Trophoblast cell (in vitro differentiated cells and primary cell): ENCODE measurements around the gene RBM33.

ENCODE experiments used
- DNase-seq, 2 donors: peaks; one replicate each; pipeline ENCODE4 v3.0.0-alpha.2; 2016
- H2AFZ ChIP-seq: 2 replicates; pipeline ENCODE4 v1.6.1; 2013; ENCODE audit warnings: low read length, moderate library complexity, mild to moderate bottlenecking; ENCODE audit not compliant: insufficient read depth, poor library complexity
- H2AK5ac ChIP-seq: 2 replicates; pipeline ENCODE4 v1.6.1; 2013; ENCODE audit warnings: mild to moderate bottlenecking, low read length
- H2BK120ac ChIP-seq: 2 replicates; pipeline ENCODE4 v1.6.1; 2013; ENCODE audit warnings: low read length, mild to moderate bottlenecking, moderate library complexity; ENCODE audit not compliant: insufficient read depth, poor library complexity
- H2BK12ac ChIP-seq: 2 replicates; pipeline ENCODE4 v1.6.1; 2013; ENCODE audit warnings: mild to moderate bottlenecking, low read length, moderate library complexity
- H2BK5ac ChIP-seq: 2 replicates; pipeline ENCODE4 v1.6.1; 2013; ENCODE audit warnings: low read length, low read depth, moderate library complexity, mild to moderate bottlenecking; ENCODE audit not compliant: poor library complexity
- H3K14ac ChIP-seq: 2 replicates; pipeline ENCODE4 v1.6.1; 2013; ENCODE audit warnings: mild to moderate bottlenecking, low read length
- H3K18ac ChIP-seq: 2 replicates; pipeline ENCODE4 v1.6.1; 2013; ENCODE audit warnings: mild to moderate bottlenecking, low read length
- H3K23ac ChIP-seq: 2 replicates; pipeline ENCODE4 v1.6.1; 2013; ENCODE audit warnings: low read length
- H3K27ac ChIP-seq: 2 replicates; pipeline ENCODE4 v1.5.1; 2013; ENCODE audit warnings: low read depth, mild to moderate bottlenecking, inconsistent platforms, low read length, moderate library complexity
- H3K27me3 ChIP-seq: 2 replicates; pipeline ENCODE4 v1.6.1; 2013; ENCODE audit warnings: inconsistent platforms, mild to moderate bottlenecking, low read length, moderate library complexity; ENCODE audit not compliant: insufficient read depth
- H3K36me3 ChIP-seq, 2 experiments: 1 replicate in 1 of 2; 2 replicates in 1 of 2; pipeline ENCODE4 v1.6.1; 2013; ENCODE audit warnings: low read length in 2 of 2, mild to moderate bottlenecking in 2 of 2, moderate library complexity in 1 of 2; ENCODE audit not compliant: insufficient read depth in 2 of 2, control insufficient read depth in 1 of 2
- H3K4ac ChIP-seq: 2 replicates; pipeline ENCODE4 v1.6.1; 2013; ENCODE audit warnings: low read depth, mild to moderate bottlenecking, low read length, moderate library complexity
- H3K4me1 ChIP-seq, 2 experiments: 1 replicate in 1 of 2; 2 replicates in 1 of 2; pipeline ENCODE4 v1.6.1; 2013; ENCODE audit warnings: low read length in 2 of 2, mild to moderate bottlenecking in 2 of 2, moderate library complexity in 1 of 2; ENCODE audit not compliant: insufficient read depth in 2 of 2, control insufficient read depth in 1 of 2
- H3K4me2 ChIP-seq: 2 replicates; pipeline ENCODE4 v1.6.1; 2013; ENCODE audit warnings: inconsistent platforms, mild to moderate bottlenecking, low read length, moderate library complexity
- H3K4me3 ChIP-seq: 2 replicates; pipeline ENCODE4 v1.5.1; 2013; ENCODE audit warnings: mild to moderate bottlenecking, low read depth, low read length, inconsistent platforms
- H3K79me1 ChIP-seq: one replicate; pipeline ENCODE4 v1.6.1; 2013; ENCODE audit warnings: low read length
- H3K79me2 ChIP-seq: 2 replicates; pipeline ENCODE4 v1.6.1; 2013; ENCODE audit warnings: low read length, mild to moderate bottlenecking; ENCODE audit not compliant: control insufficient read depth, insufficient read depth, poor library complexity
- H3K9ac ChIP-seq: 2 replicates; pipeline ENCODE4 v1.6.1; 2013; ENCODE audit warnings: mild to moderate bottlenecking, low read length
- H3K9me3 ChIP-seq: 2 replicates; pipeline ENCODE4 v1.6.1; 2013; ENCODE audit warnings: low read depth, mild to moderate bottlenecking, control low read depth, inconsistent platforms, low read length; ENCODE audit not compliant: insufficient read depth
- H4K12ac ChIP-seq: 2 replicates; pipeline ENCODE4 v1.6.1; 2013; ENCODE audit warnings: low read depth, mild to moderate bottlenecking, low read length, moderate library complexity
- H4K8ac ChIP-seq: 2 replicates; pipeline ENCODE4 v1.6.1; 2013; ENCODE audit warnings: low read depth, mild to moderate bottlenecking, low read length, moderate library complexity
- H4K91ac ChIP-seq: one replicate; pipeline ENCODE4 v1.6.1; 2013; ENCODE audit warnings: low read depth, mild to moderate bottlenecking, low read length, moderate library complexity
- WGBS: extraction: QIAGEN DNeasy Blood & Tissue Kit; methylation state at CpG from one replicate; pipeline ENCODE4 v1.1.7; 2013; ENCODE audit warnings: missing lambda C conversion rate; ENCODE audit not compliant: insufficient read length, insufficient coverage; ENCODE audit errors: extremely low coverage; 5-methylcytosine and 5-hydroxymethylcytosine counted together

Gene RBM33

GRCh38 chr7:155807789-155808548 is 163.5 kb downstream of the RBM33 start:
- Histone ChIP-seq H4K12ac (no peak overlapping the region), H3K9ac (no peak overlapping the region), H2BK12ac (no peak overlapping the region), H2AK5ac (no peak overlapping the region), H3K4me2 (peak overlapping the region; percentile 68), H3K23ac (no peak overlapping the region), H3K4me3 (no peak overlapping the region), H3K27me3 (peaks cover 82% of the 10 kb centered on the region), H4K91ac (peak overlapping the region; percentile 1), H2BK120ac (no peak overlapping the region), H2AFZ (peak overlapping the region; percentile 30), H3K9me3 (peaks cover 8% of the 10 kb centered on the region), H3K4me1 (peaks cover 20 to 39% of the 10 kb centered on the region in 2 experiments), H3K18ac (no peak overlapping the region), H4K8ac (peak overlapping the region; percentile 14), H3K27ac (no peak overlapping the region), H2BK5ac (no peak overlapping the region), H3K14ac (no peak overlapping the region), H3K36me3 (no peaks in the 10 kb centered on the region), H3K79me2 (no peaks in the 10 kb centered on the region), H3K4ac (no peak overlapping the region), H3K79me1 (no peaks in the 10 kb centered on the region)
- no CpG with 5 or more reads among the region's 33 CpGs for WGBS
- no peak for DNase-seq

GRCh38 chr7:155808549-155809331 is 164.3 kb downstream of the RBM33 start:
- Histone ChIP-seq H3K79me1 (no peaks in the 10 kb centered on the region), H3K36me3 (no peaks in the 10 kb centered on the region), H4K91ac (no peak overlapping the region), H4K8ac (no peak overlapping the region), H3K4me3 (no peak overlapping the region), H3K18ac (no peak overlapping the region), H3K23ac (no peak overlapping the region), H3K4me1 (peaks cover 20 to 31% of the 10 kb centered on the region in 2 experiments), H3K79me2 (no peaks in the 10 kb centered on the region), H3K4ac (no peak overlapping the region), H2AK5ac (no peak overlapping the region), H3K14ac (no peak overlapping the region), H2BK120ac (no peak overlapping the region), H3K9me3 (peaks cover 3% of the 10 kb centered on the region), H3K27me3 (peaks cover 81% of the 10 kb centered on the region), H2BK12ac (no peak overlapping the region), H3K9ac (no peak overlapping the region), H3K27ac (no peak overlapping the region), H2BK5ac (no peak overlapping the region), H2AFZ (no peak overlapping the region), H4K12ac (no peak overlapping the region), H3K4me2 (peak overlapping the region; percentile 68)
- WGBS = no CpG with 5 or more reads among the region's 64 CpGs
- no peak for DNase-seq

- DNase-seq = no peak
- peak overlapping the region; percentile 68 for H3K4me2 ChIP-seq
- H3K4me1 ChIP-seq = peaks cover 20 to 28% of the 10 kb centered on the region in 2 experiments
- H2BK120ac ChIP-seq = no peak overlapping the region
- no peak overlapping the region for H3K4me3 ChIP-seq
- no peak overlapping the region for H2BK5ac ChIP-seq
- H2AFZ ChIP-seq = no peak overlapping the region
- no CpG with 5 or more reads among the region's 43 CpGs for WGBS
- no peak overlapping the region for H3K9ac ChIP-seq
- H4K12ac ChIP-seq = no peak overlapping the region
- peaks cover 7% of the 10 kb centered on the region for H3K9me3 ChIP-seq
- H3K79me2 ChIP-seq = no peaks in the 10 kb centered on the region
- H3K18ac ChIP-seq = no peak overlapping the region
- peaks cover 83% of the 10 kb centered on the region for H3K27me3 ChIP-seq
- no peaks in the 10 kb centered on the region for H3K36me3 ChIP-seq
- H3K4ac ChIP-seq = no peak overlapping the region
- H3K79me1 ChIP-seq = no peaks in the 10 kb centered on the region
- no peak overlapping the region for H3K23ac ChIP-seq
- no peak overlapping the region for H4K8ac ChIP-seq
- H3K27ac ChIP-seq = no peak overlapping the region
- H4K91ac ChIP-seq = no peak overlapping the region
- no peak overlapping the region for H2AK5ac ChIP-seq
- H2BK12ac ChIP-seq = no peak overlapping the region
- no peak overlapping the region for H3K14ac ChIP-seq
Observed at GRCh38 chr7:155809332-155809946, 165.0 kb downstream of the RBM33 start.

- no peak overlapping the region for H4K91ac ChIP-seq
- no peak overlapping the region for H3K4me2 ChIP-seq
- WGBS = no CpG with 5 or more reads among the region's 69 CpGs
- H3K27me3 ChIP-seq = peaks cover 84% of the 10 kb centered on the region
- H3K18ac ChIP-seq = no peak overlapping the region
- H3K79me1 ChIP-seq = no peaks in the 10 kb centered on the region
- no peak overlapping the region for H3K23ac ChIP-seq
- peaks cover 7% of the 10 kb centered on the region for H3K9me3 ChIP-seq
- no peak overlapping the region for H3K27ac ChIP-seq
- H3K9ac ChIP-seq = no peak overlapping the region
- H2BK120ac ChIP-seq = no peak overlapping the region
- DNase-seq = no peak
- H3K4ac ChIP-seq = no peak overlapping the region
- H3K79me2 ChIP-seq = no peaks in the 10 kb centered on the region
- H3K14ac ChIP-seq = no peak overlapping the region
- H2AFZ ChIP-seq = no peak overlapping the region
- H2BK5ac ChIP-seq = no peak overlapping the region
- no peak overlapping the region for H3K4me3 ChIP-seq
- peaks cover 20 to 27% of the 10 kb centered on the region in 2 experiments for H3K4me1 ChIP-seq
- H4K8ac ChIP-seq = no peak overlapping the region
- H4K12ac ChIP-seq = no peak overlapping the region
- H2BK12ac ChIP-seq = no peak overlapping the region
- H2AK5ac ChIP-seq = no peak overlapping the region
- H3K36me3 ChIP-seq = no peaks in the 10 kb centered on the region
Observed at GRCh38 chr7:155809947-155810769, 165.7 kb downstream of the RBM33 start.
